Small intestine (tissue), 7 donors: ENCODE results near the gene HOXA7. TPM values are rescaled to one million over a fixed set of nuclear protein-coding genes. Genes with fewer than 3 reads are reported as not detected.

ENCODE experiments used
- DNase-seq, 2 donors: peaks; one replicate each; pipeline versions ENCODE4 v3.0.0 to v3.0.0-alpha.2; 2013
- FAIRE-seq: peaks from 2 replicates; lab custom pipeline; 2012; peaks lifted over from hg19 to GRCh38; lab: Jason Lieb, UNC
- H3K27ac ChIP-seq, 3 donors: one replicate each; pipeline ENCODE4 v1.5.1; 2013; ENCODE audit warnings: low read length in 2 of 3, mild to moderate bottlenecking in 2 of 3, control low read depth in 1 of 3, inconsistent platforms in 1 of 3, low read depth in 1 of 3, moderate library complexity in 1 of 3
- H3K27me3 ChIP-seq, 3 donors: one replicate each; pipeline ENCODE4 v1.6.1; 2013; ENCODE audit warnings: low read length in 3 of 3, inconsistent platforms in 1 of 3; ENCODE audit not compliant: control insufficient read depth in 3 of 3, insufficient read depth in 3 of 3
- H3K36me3 ChIP-seq, 3 donors: one replicate each; pipeline ENCODE4 v1.6.1; 2013; ENCODE audit warnings: low read length in 3 of 3, inconsistent platforms in 1 of 3, low read depth in 1 of 3, mild to moderate bottlenecking in 1 of 3, moderate library complexity in 1 of 3; ENCODE audit not compliant: control insufficient read depth in 3 of 3, insufficient read depth in 2 of 3
- H3K4me1 ChIP-seq, 3 donors: one replicate each; pipeline ENCODE4 v1.6.1; 2013; ENCODE audit warnings: low read length in 2 of 3, inconsistent platforms in 1 of 3, low read depth in 1 of 3, mild to moderate bottlenecking in 1 of 3, moderate library complexity in 1 of 3; ENCODE audit not compliant: control insufficient read depth in 3 of 3, insufficient read depth in 2 of 3
- H3K4me3 ChIP-seq, 3 donors: one replicate each; pipeline ENCODE4 v1.5.1; 2013; ENCODE audit warnings: low read length in 3 of 3, control low read depth in 1 of 3, inconsistent platforms in 1 of 3, low read depth in 1 of 3, mild to moderate bottlenecking in 1 of 3, moderate library complexity in 1 of 3
- H3K9me3 ChIP-seq, 2 donors: one replicate each; pipeline ENCODE4 v1.6.1; 2013; ENCODE audit warnings: low read depth in 1 of 2, low read length in 1 of 2; ENCODE audit not compliant: control insufficient read depth in 2 of 2, insufficient read depth in 1 of 2
- WGBS, 3 donors: extraction: QIAGEN DNeasy Blood & Tissue Kit; methylation state at CpG; one replicate each; pipeline ENCODE4 v1.1.7; 2013; 5-methylcytosine and 5-hydroxymethylcytosine counted together
- polyA plus RNA-seq, 4 donors: library from polyadenylated mRNA; stranded (reverse) in 3 of 4; unstranded in 1 of 4; fragments of 200-250 nt in 3 of 4; fragments of 120-200 nt in 1 of 4; gene quantifications; one replicate each; pipeline versions ENCODE4 v1.2.1 to v1.2.3, GENCODE V29; 2013
- donor health status: healthy with polysubstance abuse.
- donor health status: control.
- donor health status: control.
- donor health status: Bipolar disorder and iron deficiency.
- donor health status: healthy.

Gene HOXA7
- polyA plus RNA-seq, 4 donors, result 1.1 to 16.9 (median 1.9) TPM; not detected in 1

GRCh38 chr7:27125986-27126394 lies 30.5 kb downstream of the HOXA7 start:
- Histone ChIP-seq H3K9me3 (no peaks in the 10 kb centered on the region), H3K27me3 (peaks cover 0 to 12% (median 0%) of the 10 kb centered on the region in 3 donors), H3K4me1 (peaks cover 4 to 61% (median 7%) of the 10 kb centered on the region in 3 donors), H3K36me3 (peaks cover 0 to 28% (median 0%) of the 10 kb centered on the region in 3 donors), H3K4me3 (no peak overlapping the region), H3K27ac (peak overlapping the region in 2 of 3 donors; percentile 48 to 82)
- DNase-seq (no peak), FAIRE-seq (no peak)
- WGBS, 3 donors, result 58 to 81% (median 77%) methylated on average over 5 of the region's 5 CpGs

GRCh38 chr7:27124902-27125689 lies 31.4 kb downstream of the HOXA7 start:
- H3K27ac ChIP-seq, result peak overlapping the region; percentile 35 to 86 (median 82)
- no peak for FAIRE-seq
- no peaks in the 10 kb centered on the region for H3K9me3 ChIP-seq
- H3K36me3 ChIP-seq, result peaks cover 0 to 31% (median 0%) of the 10 kb centered on the region in 3 donors
- H3K4me3 ChIP-seq, result peak overlapping the region in 1 of 3 donors; percentile 50
- 50 to 61% (median 61%) methylated on average over 8 of the region's 8 CpGs for WGBS, 3 donors
- peaks cover 0 to 12% (median 0%) of the 10 kb centered on the region in 3 donors for H3K27me3 ChIP-seq
- peaks cover 4 to 69% (median 13%) of the 10 kb centered on the region in 3 donors for H3K4me1 ChIP-seq
- DNase-seq, result peak; percentile 36 to 70

DNA sequence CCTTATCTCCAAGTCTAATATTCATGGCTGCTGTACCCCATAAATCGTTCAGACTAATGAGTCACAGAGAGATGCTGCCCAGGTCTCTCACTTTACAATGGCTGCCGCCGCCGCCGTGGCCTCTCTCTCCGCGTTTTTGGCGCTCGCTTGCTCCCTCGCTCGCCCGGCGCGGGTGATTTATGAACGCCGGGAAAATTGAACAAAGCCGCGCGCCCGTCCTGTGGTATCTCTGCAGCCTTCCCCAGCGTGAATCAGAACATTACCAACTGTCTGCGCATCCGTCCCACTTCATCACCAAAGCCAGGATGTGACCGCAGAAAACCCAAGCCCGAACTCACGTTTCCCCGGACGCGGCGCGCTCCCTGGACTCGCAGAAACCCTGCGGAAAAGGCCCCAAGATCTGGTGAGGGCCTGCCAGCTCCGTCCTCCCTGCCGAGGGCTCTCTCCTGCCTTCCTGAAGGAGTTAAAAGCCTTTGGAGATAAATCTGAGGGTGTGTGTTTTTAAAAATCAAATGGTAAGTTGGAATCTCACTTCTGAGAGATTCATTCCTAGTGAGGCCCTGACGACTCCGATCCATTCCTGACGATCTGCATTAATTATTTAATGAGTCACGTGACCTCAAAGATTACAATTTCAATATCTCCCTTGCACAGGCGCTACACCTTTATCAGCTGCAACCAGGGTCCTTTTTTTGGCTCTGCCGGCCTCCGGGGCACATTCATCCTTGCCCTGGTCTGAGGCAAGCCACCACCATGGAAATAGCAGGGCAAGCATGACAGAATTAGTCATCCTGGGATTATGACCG lies 32.2 kb downstream of the HOXA7 start:
- no peak for FAIRE-seq
- Histone ChIP-seq H3K4me3 (peak overlapping the region in 1 of 3 donors; percentile 50), H3K27me3 (peaks cover 0 to 12% (median 0%) of the 10 kb centered on the region in 3 donors), H3K4me1 (peaks cover 4 to 69% (median 18%) of the 10 kb centered on the region in 3 donors), H3K9me3 (no peaks in the 10 kb centered on the region), H3K27ac (peak overlapping the region; percentile 30 to 86 (median 82)), H3K36me3 (peaks cover 0 to 32% (median 0%) of the 10 kb centered on the region in 3 donors)
- 44 to 61% (median 59%) methylated on average over 43 of the region's 43 CpGs for WGBS, 3 donors
- peak in 1 of 2 donors; percentile 57 for DNase-seq

GRCh38 chr7:27123477-27124053 lies 32.9 kb downstream of the HOXA7 start:
- FAIRE-seq, result no peak
- Histone ChIP-seq H3K4me3 (peak overlapping the region in 2 of 3 donors; percentile 34 to 50), H3K4me1 (peaks cover 4 to 70% (median 20%) of the 10 kb centered on the region in 3 donors), H3K27ac (peak overlapping the region; percentile 30 to 86 (median 82)), H3K36me3 (peaks cover 0 to 31% (median 0%) of the 10 kb centered on the region in 3 donors), H3K9me3 (no peaks in the 10 kb centered on the region), H3K27me3 (peaks cover 0 to 15% (median 0%) of the 10 kb centered on the region in 3 donors)
- DNase-seq, result no peak
- WGBS, 3 donors, result 35 to 61% (median 40%) methylated on average over 26 of the region's 26 CpGs

- FAIRE-seq, result no peak
- peak in 1 of 2 donors; percentile 70 for DNase-seq
- WGBS, 3 donors, result 11 to 40% (median 32%) methylated on average over 14 of the region's 14 CpGs
- Histone ChIP-seq H3K4me3 (peak overlapping the region in 2 of 3 donors; percentile 34 to 50), H3K27me3 (peaks cover 0 to 16% (median 0%) of the 10 kb centered on the region in 3 donors), H3K4me1 (peaks cover 4 to 71% (median 20%) of the 10 kb centered on the region in 3 donors), H3K27ac (peak overlapping the region; percentile 30 to 86 (median 82)), H3K36me3 (peaks cover 0 to 34% (median 0%) of the 10 kb centered on the region in 3 donors), H3K9me3 (no peaks in the 10 kb centered on the region)
These were observed 33.4 kb downstream of the HOXA7 start for GRCh38 chr7:27123007-27123476.

DNA sequence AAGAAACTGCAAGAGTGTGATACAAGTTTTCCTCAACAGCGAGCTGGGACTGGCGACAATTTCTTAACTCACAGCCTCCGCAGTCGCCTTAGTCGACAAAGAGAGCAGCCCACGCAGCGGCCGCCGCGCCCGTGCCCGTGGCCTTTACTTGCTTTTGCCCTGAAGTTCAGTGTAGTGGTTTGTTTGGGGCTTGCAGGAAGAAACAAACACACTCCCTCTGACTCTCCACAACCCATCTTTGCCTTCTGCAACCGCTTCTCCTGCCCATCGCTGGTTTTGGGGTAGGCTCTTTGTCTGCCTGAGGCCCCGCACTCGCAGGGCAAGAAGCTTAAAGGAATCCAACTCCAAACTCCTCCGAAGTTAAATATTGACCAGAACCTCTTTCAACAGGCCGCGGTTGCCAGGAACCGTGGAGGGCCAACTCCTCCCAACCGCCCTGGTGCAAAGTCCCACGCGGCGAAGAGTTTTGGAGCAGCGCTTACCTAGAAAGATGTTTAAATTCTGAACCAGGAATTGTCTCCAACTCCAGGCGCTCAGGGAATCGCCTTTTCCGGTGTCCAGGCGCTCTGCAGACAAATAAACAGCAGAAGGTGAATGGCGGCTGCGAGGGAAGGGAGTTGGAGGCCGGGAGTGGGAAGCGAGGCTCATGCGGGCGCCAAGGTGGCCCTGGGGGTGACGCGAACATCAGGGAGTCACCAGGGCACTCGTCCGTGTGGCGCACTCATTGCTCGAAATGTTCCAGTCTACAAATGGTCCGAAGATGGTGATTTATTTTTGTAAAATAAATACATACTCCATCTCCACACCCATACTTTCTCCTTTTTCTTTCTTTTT lies 34.2 kb downstream of the HOXA7 start:
- Histone ChIP-seq H3K9me3 (no peaks in the 10 kb centered on the region), H3K36me3 (peaks cover 0 to 41% (median 0%) of the 10 kb centered on the region in 3 donors), H3K4me1 (peaks cover 4 to 71% (median 17%) of the 10 kb centered on the region in 3 donors), H3K4me3 (peak overlapping the region in 2 of 3 donors; percentile 36 to 50), H3K27me3 (peaks cover 0 to 21% (median 0%) of the 10 kb centered on the region in 3 donors), H3K27ac (peak overlapping the region; percentile 44 to 86 (median 82))
- FAIRE-seq, result no peak
- peak; percentile 82 to 92 for DNase-seq
- 12 to 41% (median 27%) methylated on average over 42 of the region's 42 CpGs for WGBS, 3 donors

- Histone ChIP-seq H3K27me3 (peaks cover 0 to 25% (median 0%) of the 10 kb centered on the region in 3 donors), H3K36me3 (peaks cover 0 to 46% (median 0%) of the 10 kb centered on the region in 3 donors), H3K4me1 (peaks cover 4 to 72% (median 17%) of the 10 kb centered on the region in 3 donors), H3K9me3 (no peaks in the 10 kb centered on the region), H3K27ac (peak overlapping the region; percentile 44 to 86 (median 82)), H3K4me3 (peak overlapping the region in 2 of 3 donors; percentile 36 to 50)
- DNase-seq (no peak), FAIRE-seq (no peak)
- WGBS, 3 donors, result 7 to 36% (median 36%) methylated on average over 7 of the region's 7 CpGs
These were observed 34.8 kb downstream of the HOXA7 start for GRCh38 chr7:27121684-27122076.
